Esophagus muscularis mucosa (tissue), 4 donors: ENCODE data around the gene TP63. TPM values are rescaled to one million over a fixed set of nuclear protein-coding genes. Genes with fewer than 3 reads are reported as not detected.

Experiments
- DNase-seq: peaks from one replicate; pipeline ENCODE4 v3.0.0-alpha.2; 2017; ENCODE audit errors: extremely low spot score
- H3K27ac ChIP-seq, 4 donors: fragments of 200-600 bp; sonication (generic); replicated peaks in 1 of 4; 1 replicate in 3 of 4; 2 replicates in 1 of 4; pipeline ENCODE4 v1.5.1; 2016 to 2019; ENCODE audit warnings: mild to moderate bottlenecking in 1 of 4
- H3K27me3 ChIP-seq, 4 donors: fragments of 200-600 bp; sonication (generic); one replicate each; pipeline versions ENCODE4 v1.5.1 to v1.6.0; 2016 to 2019
- H3K36me3 ChIP-seq, 4 donors: fragments of 200-600 bp; sonication (generic); one replicate each; pipeline ENCODE4 v1.5.1; 2016 to 2019
- H3K4me1 ChIP-seq, 4 donors: fragments of 200-600 bp; sonication (generic); one replicate each; pipeline ENCODE4 v1.5.1; 2016 to 2019
- H3K4me3 ChIP-seq, 4 donors: fragments of 200-600 bp; sonication (generic); 1 replicate in 2 of 4; 2 replicates in 2 of 4; pipeline ENCODE4 v1.5.1; 2016 to 2019; ENCODE audit warnings: mild to moderate bottlenecking in 4 of 4, moderate library complexity in 1 of 4
- H3K9me3 ChIP-seq, 4 donors: fragments of 200-600 bp; sonication (generic); 1 replicate in 3 of 4; 2 replicates in 1 of 4; pipeline ENCODE4 v1.5.1; 2016 to 2019
- CTCF ChIP-seq, 3 experiments: fragments of 200-600 bp in 2 of 3; fragments of 450-650 bp in 1 of 3; sonication (generic) in 2 of 3; IDR thresholded peaks; one replicate each; pipeline ENCODE4 v1.5.1; 2017 to 2019; ENCODE audit warnings: antibody characterized with exemption in 3 of 3, mild to moderate bottlenecking in 2 of 3, moderate library complexity in 1 of 3
- EP300 ChIP-seq: sonication (generic); formaldehyde crosslinking; IDR thresholded peaks from one replicate; pipeline ENCODE4 v1.6.1; 2017; ENCODE audit warnings: antibody characterized with exemption
- POLR2A ChIP-seq: fragments of 450-650 bp; IDR thresholded peaks from one replicate; pipeline ENCODE4 v1.6.1; 2017; ENCODE audit warnings: antibody characterized with exemption, moderate library complexity, mild to moderate bottlenecking, low read depth
- POLR2AphosphoS5 ChIP-seq, 2 donors: sonication (generic); formaldehyde crosslinking; IDR thresholded peaks; one replicate each; pipeline ENCODE4 v1.6.1; 2017; ENCODE audit warnings: antibody characterized with exemption in 2 of 2
- WGBS: methylation state at CpG from one replicate; pipeline ENCODE4 v1.1.5; 2018; 5-methylcytosine and 5-hydroxymethylcytosine counted together
- intact Hi-C: fragments of 100-400 bp; cut with DNase I; formaldehyde crosslinking; loops from one replicate; pipeline ENCODE4 v1.15.1; 2023
- total RNA-seq, 4 donors: library from RNA; depleted of rRNA; stranded (reverse); fragments of >200 nt; gene quantifications; one replicate each; pipeline versions ENCODE4 v1.1.0 to v1.2.1, GENCODE V29; 2016

Gene TP63
- total RNA-seq, 4 donors from 2014 or later: under 0.01 to 0.34 (median 0.21) TPM

DNA sequence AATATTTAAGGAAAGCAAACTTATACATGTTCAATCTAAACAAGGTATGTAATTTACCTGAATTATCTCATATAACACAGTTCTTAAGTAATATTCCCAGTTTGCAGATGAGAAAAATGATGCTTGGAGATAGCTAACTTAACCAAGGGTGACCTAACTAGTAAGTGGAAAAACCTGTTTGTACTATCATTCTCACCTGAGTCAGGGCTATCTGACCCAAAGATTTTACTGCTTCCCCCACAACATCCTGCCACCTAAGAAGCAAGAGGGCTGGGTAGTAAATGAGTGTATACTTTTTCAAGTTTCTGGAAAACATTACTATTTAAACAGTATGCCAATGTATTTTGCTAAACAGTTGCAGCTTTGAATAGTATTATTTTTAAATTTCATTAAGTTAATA, 10.6 kb downstream of the TP63 start:
- Histone ChIP-seq H3K27ac (no peak overlapping the region), H3K36me3 (no peaks in the 10 kb centered on the region), H3K4me1 (no peaks in the 10 kb centered on the region), H3K4me3 (no peak overlapping the region), H3K27me3 (no peaks in the 10 kb centered on the region), H3K9me3 (no peaks in the 10 kb centered on the region)
- DNase-seq: no peak
- TF ChIP-seq CTCF (IDR thresholded peaks at IDR 0.05) (no peak), POLR2AphosphoS5 (IDR thresholded peaks at IDR 0.05) (no peak), EP300 (no peak), POLR2A (no peak)
- intact Hi-C loops: no loop called here

- TF ChIP-seq EP300 (no peak), POLR2A (no peak), POLR2AphosphoS5 (IDR thresholded peaks at IDR 0.05) (no peak), CTCF (IDR thresholded peaks at IDR 0.05) (no peak)
- intact Hi-C loops: no loop called here
- 81% methylated on average over 7 of the region's 8 CpGs for WGBS
- no peaks in the 10 kb centered on the region for H3K9me3 ChIP-seq
- H3K4me1 ChIP-seq: no peaks in the 10 kb centered on the region
- H3K27ac ChIP-seq: no peak overlapping the region
- H3K27me3 ChIP-seq: no peaks in the 10 kb centered on the region
- no peak overlapping the region for H3K4me3 ChIP-seq
- DNase-seq: no peak
- H3K36me3 ChIP-seq: no peaks in the 10 kb centered on the region
Observed at GRCh38 chr3:189646853-189647542, 15.8 kb downstream of the TP63 start.

GRCh38 chr3:189652042-189652441, 20.9 kb downstream of the TP63 start:
- WGBS: no CpG with 5 or more reads among the region's 1 CpG
- no peak overlapping the region for H3K4me3 ChIP-seq
- H3K36me3 ChIP-seq: no peaks in the 10 kb centered on the region
- no peaks in the 10 kb centered on the region for H3K4me1 ChIP-seq
- peaks cover 0 to 13% (median 4%) of the 10 kb centered on the region in 4 donors for H3K9me3 ChIP-seq
- no peaks in the 10 kb centered on the region for H3K27me3 ChIP-seq
- TF ChIP-seq POLR2AphosphoS5 (IDR thresholded peaks at IDR 0.05): no peak
- no peak for TF ChIP-seq CTCF (IDR thresholded peaks at IDR 0.05)
- TF ChIP-seq EP300: no peak
- TF ChIP-seq POLR2A: no peak
- no peak for DNase-seq
- intact Hi-C loops: no loop called here
- no peak overlapping the region for H3K27ac ChIP-seq

GRCh38 chr3:189655617-189656016, 24.4 kb downstream of the TP63 start:
- H3K4me3 ChIP-seq: no peak overlapping the region
- intact Hi-C loops: no loop called here
- no peak overlapping the region for H3K27ac ChIP-seq
- no peaks in the 10 kb centered on the region for H3K27me3 ChIP-seq
- TF ChIP-seq POLR2AphosphoS5 (IDR thresholded peaks at IDR 0.05) (no peak), EP300 (no peak), POLR2A (no peak), CTCF (IDR thresholded peaks at IDR 0.05) (no peak)
- DNase-seq: no peak
- no peaks in the 10 kb centered on the region for H3K36me3 ChIP-seq
- H3K9me3 ChIP-seq: peaks cover 0 to 13% (median 4%) of the 10 kb centered on the region in 4 donors
- H3K4me1 ChIP-seq: no peaks in the 10 kb centered on the region

DNA sequence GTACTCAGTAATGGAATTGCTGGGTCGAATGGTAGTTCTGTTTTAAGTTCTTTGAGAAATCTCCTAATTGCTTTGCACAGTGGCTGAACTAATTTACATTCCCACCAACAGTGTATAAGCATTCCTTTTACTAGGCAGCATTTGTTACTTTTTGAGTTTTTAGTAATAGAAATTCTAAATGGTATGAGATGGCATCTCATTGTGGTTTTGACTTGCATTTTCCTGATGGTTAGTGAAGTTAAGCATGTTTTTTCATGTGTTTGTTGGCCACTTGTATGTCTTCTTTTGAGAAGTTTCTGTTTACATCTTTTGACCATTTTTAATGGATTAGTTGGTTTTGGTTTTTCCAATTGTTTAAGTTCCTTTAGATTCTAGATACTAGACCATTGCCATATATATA, 28.4 kb downstream of the TP63 start:
- no peak overlapping the region for H3K4me3 ChIP-seq
- H3K27me3 ChIP-seq: no peaks in the 10 kb centered on the region
- intact Hi-C loops: no loop called here
- H3K9me3 ChIP-seq: peaks cover 0 to 13% (median 4%) of the 10 kb centered on the region in 4 donors
- H3K36me3 ChIP-seq: no peaks in the 10 kb centered on the region
- WGBS: 72% methylated on average over 1 of the region's 1 CpG
- no peaks in the 10 kb centered on the region for H3K4me1 ChIP-seq
- DNase-seq: no peak
- no peak overlapping the region for H3K27ac ChIP-seq
- TF ChIP-seq POLR2AphosphoS5 (IDR thresholded peaks at IDR 0.05): no peak
- no peak for TF ChIP-seq POLR2A
- TF ChIP-seq EP300: no peak
- TF ChIP-seq CTCF (IDR thresholded peaks at IDR 0.05): no peak
